Stomach smooth muscle (tissue), 2 donors: ENCODE data around the gene SAT1.

Experiments used
- H3K27ac ChIP-seq: one replicate; pipeline ENCODE4 v1.7.0; 2013; ENCODE audit warnings: mild to moderate bottlenecking, low read length, inconsistent platforms
- H3K27me3 ChIP-seq, 2 donors: one replicate each; pipeline ENCODE4 v1.7.0; 2013; ENCODE audit warnings: low read length in 2 of 2; ENCODE audit not compliant: insufficient read depth in 2 of 2, control insufficient read depth in 1 of 2
- H3K36me3 ChIP-seq, 2 donors: one replicate each; pipeline ENCODE4 v1.7.0; 2013; ENCODE audit warnings: low read length in 2 of 2; ENCODE audit not compliant: control insufficient read depth in 2 of 2, insufficient read depth in 2 of 2
- H3K4me1 ChIP-seq: one replicate; pipeline ENCODE4 v1.7.0; 2013; ENCODE audit warnings: low read length; ENCODE audit not compliant: control insufficient read depth, insufficient read depth
- H3K4me3 ChIP-seq, 2 donors: one replicate each; pipeline ENCODE4 v1.7.0; 2013; ENCODE audit warnings: low read length in 2 of 2
- H3K9ac ChIP-seq, 2 donors: one replicate each; pipeline ENCODE4 v1.7.0; 2013; ENCODE audit warnings: low read length in 2 of 2, mild to moderate bottlenecking in 1 of 2
- H3K9me3 ChIP-seq, 2 donors: one replicate each; pipeline ENCODE4 v1.7.0; 2013; ENCODE audit warnings: low read length in 2 of 2; ENCODE audit not compliant: control insufficient read depth in 2 of 2
- donor health status: healthy.
- donor health status: Pancreatic carcinoma.

The SAT1 gene

DNA sequence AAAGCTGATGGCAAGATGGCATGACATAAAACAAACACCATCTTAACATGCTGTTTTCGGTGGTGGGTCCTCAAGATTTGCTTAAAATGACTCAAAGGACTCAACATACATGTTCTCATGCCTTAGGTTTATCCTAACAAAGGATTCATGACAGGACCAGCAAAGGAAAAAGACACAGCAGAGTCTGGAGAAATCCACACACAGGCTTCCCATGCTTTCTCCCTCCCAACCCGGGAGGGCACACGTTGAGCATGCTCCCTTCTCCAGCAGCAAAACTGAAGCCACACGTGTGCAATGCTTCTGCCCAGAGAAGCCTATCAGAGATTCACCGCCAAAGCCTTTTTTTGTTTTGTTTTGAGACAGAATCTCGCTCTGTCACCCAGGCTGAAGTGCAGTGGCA, 39.9 kb downstream of the SAT1 start:
- Histone ChIP-seq H3K4me1 (peaks cover 2% of the 10 kb centered on the region), H3K9ac (no peak overlapping the region), H3K4me3 (no peak overlapping the region), H3K36me3 (no peaks in the 10 kb centered on the region), H3K9me3 (no peaks in the 10 kb centered on the region), H3K27ac (no peak overlapping the region), H3K27me3 (no peaks in the 10 kb centered on the region)

DNA sequence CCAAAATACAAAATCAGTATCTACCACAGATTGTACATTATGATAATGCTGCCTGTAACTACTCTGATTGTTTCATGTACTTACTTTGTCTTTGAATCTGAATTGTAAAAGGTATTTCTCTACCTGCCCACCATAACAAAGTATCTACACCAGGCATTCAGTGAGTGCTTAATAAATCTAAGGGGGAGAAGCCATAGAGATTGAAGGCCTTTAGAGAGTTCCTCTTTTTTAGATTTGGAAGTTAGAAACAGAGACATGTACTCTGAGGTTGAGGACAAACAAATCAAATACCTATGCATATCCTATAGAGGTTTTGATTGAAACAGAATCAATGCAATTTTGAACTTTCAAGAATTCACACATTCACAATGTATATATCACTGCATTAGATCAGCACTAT, 42.7 kb downstream of the SAT1 start:
- H3K4me1 ChIP-seq: peaks cover 2% of the 10 kb centered on the region
- no peaks in the 10 kb centered on the region for H3K9me3 ChIP-seq
- H3K27me3 ChIP-seq: no peaks in the 10 kb centered on the region
- H3K27ac ChIP-seq: no peak overlapping the region
- H3K4me3 ChIP-seq: no peak overlapping the region
- H3K9ac ChIP-seq: no peak overlapping the region
- H3K36me3 ChIP-seq: no peaks in the 10 kb centered on the region

DNA sequence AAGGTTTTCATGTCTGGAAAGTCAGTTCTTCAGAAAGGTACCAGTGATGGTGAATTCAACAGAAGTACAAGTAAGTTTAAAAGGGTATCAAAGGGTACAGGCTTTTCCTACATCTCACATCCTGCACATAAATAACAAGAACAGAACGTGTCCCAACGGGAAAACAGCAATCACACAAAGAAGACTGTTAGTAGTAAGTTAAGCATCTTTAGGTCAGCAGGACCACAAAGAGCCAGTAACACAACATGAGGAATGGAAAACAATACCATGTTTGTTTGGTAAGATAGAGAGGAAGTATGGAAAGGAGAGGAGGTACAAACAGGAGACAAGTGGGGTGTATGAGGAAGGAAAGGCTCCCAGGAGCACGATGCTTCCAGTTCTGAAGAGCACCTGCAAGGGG, 43.2 kb downstream of the SAT1 start:
- H3K27me3 ChIP-seq: no peaks in the 10 kb centered on the region
- H3K9ac ChIP-seq: no peak overlapping the region
- no peaks in the 10 kb centered on the region for H3K9me3 ChIP-seq
- peaks cover 2% of the 10 kb centered on the region for H3K4me1 ChIP-seq
- no peak overlapping the region for H3K27ac ChIP-seq
- no peaks in the 10 kb centered on the region for H3K36me3 ChIP-seq
- no peak overlapping the region for H3K4me3 ChIP-seq

DNA sequence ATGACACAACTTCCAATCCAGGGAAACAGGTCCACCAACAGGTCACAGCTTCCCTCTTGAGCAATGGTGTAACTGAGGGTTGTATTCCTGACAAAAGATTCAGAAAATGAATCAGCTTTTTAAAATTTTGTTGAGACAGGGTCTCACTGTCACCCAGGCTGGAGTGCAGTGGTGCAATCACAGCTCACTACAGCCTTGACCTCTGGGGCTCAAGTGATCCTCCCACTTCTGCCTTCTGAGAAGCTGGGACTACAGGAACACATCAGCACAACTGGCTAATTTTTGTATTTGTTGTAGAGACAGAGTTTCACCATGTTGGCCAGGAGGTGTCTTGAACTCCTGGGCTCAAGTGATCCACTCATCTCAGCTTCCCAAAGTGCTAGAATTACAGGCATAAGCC, 43.7 kb downstream of the SAT1 start:
- Histone ChIP-seq H3K4me1 (peaks cover 2% of the 10 kb centered on the region), H3K9ac (no peak overlapping the region), H3K36me3 (no peaks in the 10 kb centered on the region), H3K27ac (no peak overlapping the region), H3K9me3 (no peaks in the 10 kb centered on the region), H3K4me3 (no peak overlapping the region), H3K27me3 (no peaks in the 10 kb centered on the region)

DNA sequence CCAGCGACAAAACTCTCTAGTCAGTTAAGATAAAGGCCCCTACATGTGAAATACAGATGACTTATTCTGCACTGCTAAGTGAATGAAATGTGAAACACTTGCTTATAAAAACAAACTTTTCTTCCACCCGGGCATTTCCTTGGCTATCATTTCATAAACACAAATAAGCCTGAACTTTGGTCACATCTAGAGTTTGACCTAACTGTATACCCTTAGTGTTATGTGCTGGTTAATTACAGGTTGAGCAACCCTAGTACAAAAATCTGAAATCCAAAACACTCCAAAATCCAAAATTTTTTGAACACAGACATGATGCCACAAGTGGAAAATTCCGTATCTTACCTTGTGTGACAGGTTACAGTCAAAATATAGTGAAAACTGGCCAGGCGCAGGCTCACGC, 45.9 kb downstream of the SAT1 start:
- H3K36me3 ChIP-seq: no peaks in the 10 kb centered on the region
- H3K4me1 ChIP-seq: no peaks in the 10 kb centered on the region
- no peak overlapping the region for H3K27ac ChIP-seq
- H3K9me3 ChIP-seq: no peaks in the 10 kb centered on the region
- H3K9ac ChIP-seq: no peak overlapping the region
- no peaks in the 10 kb centered on the region for H3K27me3 ChIP-seq
- H3K4me3 ChIP-seq: no peak overlapping the region

DNA sequence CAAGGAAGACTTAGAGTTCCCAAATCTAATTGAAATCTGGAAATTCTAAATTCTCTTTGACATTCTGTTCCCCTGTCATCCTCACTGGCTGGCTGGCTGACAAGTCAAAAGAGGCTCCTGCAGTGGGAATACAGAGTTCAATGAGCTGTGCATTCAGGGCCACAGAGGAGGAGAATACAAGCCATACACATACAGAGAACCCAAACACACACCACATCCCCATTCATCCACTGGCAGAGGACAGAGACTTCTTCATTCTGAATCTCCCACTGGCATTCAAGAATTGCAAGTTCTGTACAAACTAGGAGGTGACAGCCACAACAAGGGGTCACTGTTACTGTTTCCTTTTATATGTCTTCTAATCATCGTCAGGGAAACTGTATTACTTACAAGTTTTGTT, 49.7 kb downstream of the SAT1 start:
- no peak overlapping the region for H3K4me3 ChIP-seq
- no peaks in the 10 kb centered on the region for H3K27me3 ChIP-seq
- no peaks in the 10 kb centered on the region for H3K9me3 ChIP-seq
- no peak overlapping the region for H3K27ac ChIP-seq
- H3K36me3 ChIP-seq: no peaks in the 10 kb centered on the region
- no peak overlapping the region for H3K9ac ChIP-seq
- no peaks in the 10 kb centered on the region for H3K4me1 ChIP-seq
